OCI-LY1 (cell line): ENCODE results near the gene ATP8A1.
A peak's percentile ranks its signal among the peaks of the same experiment; 100 is the strongest.

Experiments
- H2AFZ ChIP-seq: fragments of 200-600 bp; sonication (generic), shearing (Covaris generic); 2 replicates; pipeline ENCODE4 v1.6.0; 2014; ENCODE audit warnings: antibody characterized with exemption, mild to moderate bottlenecking, low read length
- H3F3A ChIP-seq: fragments of 200-600 bp; sonication (generic), shearing (Covaris generic); 2 replicates; pipeline ENCODE4 v1.6.0; 2014; ENCODE audit warnings: mild to moderate bottlenecking, antibody characterized with exemption, low read length, moderate library complexity; ENCODE audit not compliant: insufficient read depth
- H3K27ac ChIP-seq: fragments of 200-600 bp; sonication (generic); 2 replicates; pipeline ENCODE4 v1.5.1; 2014; ENCODE audit warnings: low read length, mixed run types, mild to moderate bottlenecking, low read depth; ENCODE audit not compliant: poor library complexity, severe bottlenecking
- H3K27me3 ChIP-seq: fragments of 200-600 bp; sonication (generic); 2 replicates; pipeline ENCODE4 v1.6.0; 2014; ENCODE audit warnings: antibody characterized with exemption, mild to moderate bottlenecking, low read length, moderate library complexity; ENCODE audit not compliant: insufficient read depth
- H3K36me3 ChIP-seq: fragments of 200-600 bp; sonication (generic); 2 replicates; pipeline ENCODE4 v1.6.1; 2014; ENCODE audit warnings: mild to moderate bottlenecking, antibody characterized with exemption, low read length, moderate library complexity, mixed read lengths; ENCODE audit not compliant: insufficient read depth
- H3K4me1 ChIP-seq: fragments of 200-600 bp; sonication (generic); 2 replicates; pipeline ENCODE4 v1.5.1; 2014; ENCODE audit warnings: mild to moderate bottlenecking, low read length, moderate library complexity; ENCODE audit not compliant: insufficient read depth, severe bottlenecking
- H3K4me2 ChIP-seq: fragments of 200-600 bp; sonication (generic), shearing (Covaris generic); 2 replicates; pipeline ENCODE4 v1.6.1; 2014; ENCODE audit warnings: low read length
- H3K4me3 ChIP-seq: fragments of 200-600 bp; sonication (generic); 2 replicates; pipeline ENCODE4 v1.5.1; 2014; ENCODE audit warnings: low read length, low read depth, mild to moderate bottlenecking, mixed read lengths; ENCODE audit not compliant: poor library complexity, severe bottlenecking
- H3K79me2 ChIP-seq: fragments of 200-600 bp; shearing (Covaris generic); 2 replicates; pipeline ENCODE4 v1.6.1; 2016; ENCODE audit warnings: mixed run types, low read length, mixed read lengths; ENCODE audit not compliant: insufficient read depth
- H3K9ac ChIP-seq: fragments of 200-600 bp; sonication (generic), shearing (Covaris generic); 2 replicates; pipeline ENCODE4 v1.6.1; 2014; ENCODE audit warnings: mild to moderate bottlenecking, low read length, mixed read lengths
- H3K9me2 ChIP-seq: fragments of 200-600 bp; sonication (generic), shearing (Covaris generic); 2 replicates; pipeline ENCODE4 v1.6.1; 2014; ENCODE audit warnings: low read depth, mild to moderate bottlenecking, low read length, mixed read lengths
- H3K9me3 ChIP-seq: fragments of 200-600 bp; shearing (Covaris generic); 2 replicates; pipeline ENCODE4 v1.6.1; 2014; ENCODE audit warnings: low read length, mixed read lengths
- H4K20me1 ChIP-seq: fragments of 200-600 bp; sonication (generic), shearing (Covaris generic); 2 replicates; pipeline ENCODE4 v1.6.0; 2016; ENCODE audit warnings: mild to moderate bottlenecking, low read length; ENCODE audit not compliant: insufficient read depth
- EZH2 ChIP-seq: fragments of 200-600 bp; sonication (generic), shearing (Covaris generic); IDR thresholded peaks from 2 replicates; pipeline ENCODE4 v1.8.0; 2017; ENCODE audit warnings: borderline replicate concordance, mixed run types, mild to moderate bottlenecking, antibody characterized with exemption, low read length, moderate library complexity, mixed read lengths
- TF ChIP-seq, protein P1 (sequence below): fragments of 200-600 bp; sonication (generic), shearing (Covaris generic); IDR thresholded peaks from 2 replicates; pipeline ENCODE4 v1.5.1; 2017; ENCODE audit warnings: mild to moderate bottlenecking, antibody characterized with exemption, low read length, moderate library complexity, mixed read lengths

Gene ATP8A1

DNA sequence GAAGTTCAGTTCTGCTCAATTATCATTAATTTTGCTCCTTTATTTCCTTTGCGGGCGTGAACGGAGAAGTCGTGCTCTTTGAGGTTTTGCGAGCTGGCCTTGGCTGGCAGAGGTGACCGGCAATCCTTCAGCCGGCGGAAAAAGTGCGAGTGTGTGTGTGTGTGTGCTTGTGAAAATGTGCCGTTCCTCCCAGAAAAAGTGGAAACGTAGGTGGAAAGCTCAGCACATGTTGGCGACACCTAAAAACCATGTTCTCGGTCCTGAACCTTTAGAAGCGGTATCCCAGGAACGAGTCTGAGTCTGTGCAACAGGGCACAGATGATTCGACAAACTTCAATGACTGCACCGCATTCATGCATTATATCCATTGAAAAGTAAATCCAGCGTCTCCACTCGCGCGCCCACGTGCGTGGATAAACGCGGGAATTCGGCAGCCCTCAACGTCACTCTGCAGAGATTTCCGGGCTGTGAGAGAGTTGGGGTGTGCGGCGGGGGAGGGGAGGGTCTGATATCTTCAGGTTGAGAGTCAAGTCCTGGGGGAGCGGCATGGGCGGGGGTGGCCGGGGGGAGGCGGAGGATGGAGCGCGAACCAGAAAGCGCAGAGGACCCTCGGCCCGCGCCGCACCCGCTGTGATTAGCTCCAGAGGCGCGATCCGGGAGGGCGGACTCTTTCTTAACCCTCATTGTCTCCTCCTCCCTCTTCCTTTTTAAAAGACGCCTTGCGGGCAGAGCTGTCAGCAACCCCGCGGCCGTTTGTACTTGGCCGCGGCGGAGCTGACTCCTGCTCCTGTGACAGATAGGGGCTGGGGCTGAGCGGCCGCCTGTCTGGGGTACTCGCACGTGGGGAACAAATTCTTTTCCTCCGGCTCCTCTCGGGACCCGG, 259.9 kb downstream of the ATP8A1 start, which contains the start of gene SHISA3:
SHISA3 (plus strand) TSS at position 737 of the 883 bp plus-strand sequence. CDS start 569 bp downstream, outside the sequence.
- Histone ChIP-seq H2AFZ (no peak within 1 kb of the TSS), H3K9ac (peak within 1 kb of the TSS; percentile 35; the same call in 1 of the 2 replicates), H4K20me1 (no peaks in the 10 kb centered on the region), H3K27me3 (peaks cover 9% of the 10 kb centered on the region; the same call in 1 of the 2 replicates), H3F3A (no peaks in the 10 kb centered on the region), H3K4me1 (peaks cover 26% of the 10 kb centered on the region), H3K79me2 (no peaks in the 10 kb centered on the region), H3K4me3 (peak within 1 kb of the TSS; percentile 54), H3K36me3 (no peaks in the 10 kb centered on the region), H3K9me3 (no peaks in the 10 kb centered on the region), H3K9me2 (no peaks in the 10 kb centered on the region), H3K27ac (no peak within 1 kb of the TSS), H3K4me2 (peak within 1 kb of the TSS; percentile 82)
- TF ChIP-seq, protein P1, sequence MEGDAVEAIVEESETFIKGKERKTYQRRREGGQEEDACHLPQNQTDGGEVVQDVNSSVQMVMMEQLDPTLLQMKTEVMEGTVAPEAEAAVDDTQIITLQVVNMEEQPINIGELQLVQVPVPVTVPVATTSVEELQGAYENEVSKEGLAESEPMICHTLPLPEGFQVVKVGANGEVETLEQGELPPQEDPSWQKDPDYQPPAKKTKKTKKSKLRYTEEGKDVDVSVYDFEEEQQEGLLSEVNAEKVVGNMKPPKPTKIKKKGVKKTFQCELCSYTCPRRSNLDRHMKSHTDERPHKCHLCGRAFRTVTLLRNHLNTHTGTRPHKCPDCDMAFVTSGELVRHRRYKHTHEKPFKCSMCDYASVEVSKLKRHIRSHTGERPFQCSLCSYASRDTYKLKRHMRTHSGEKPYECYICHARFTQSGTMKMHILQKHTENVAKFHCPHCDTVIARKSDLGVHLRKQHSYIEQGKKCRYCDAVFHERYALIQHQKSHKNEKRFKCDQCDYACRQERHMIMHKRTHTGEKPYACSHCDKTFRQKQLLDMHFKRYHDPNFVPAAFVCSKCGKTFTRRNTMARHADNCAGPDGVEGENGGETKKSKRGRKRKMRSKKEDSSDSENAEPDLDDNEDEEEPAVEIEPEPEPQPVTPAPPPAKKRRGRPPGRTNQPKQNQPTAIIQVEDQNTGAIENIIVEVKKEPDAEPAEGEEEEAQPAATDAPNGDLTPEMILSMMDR, result no peak
- no peak for TF ChIP-seq EZH2

DNA sequence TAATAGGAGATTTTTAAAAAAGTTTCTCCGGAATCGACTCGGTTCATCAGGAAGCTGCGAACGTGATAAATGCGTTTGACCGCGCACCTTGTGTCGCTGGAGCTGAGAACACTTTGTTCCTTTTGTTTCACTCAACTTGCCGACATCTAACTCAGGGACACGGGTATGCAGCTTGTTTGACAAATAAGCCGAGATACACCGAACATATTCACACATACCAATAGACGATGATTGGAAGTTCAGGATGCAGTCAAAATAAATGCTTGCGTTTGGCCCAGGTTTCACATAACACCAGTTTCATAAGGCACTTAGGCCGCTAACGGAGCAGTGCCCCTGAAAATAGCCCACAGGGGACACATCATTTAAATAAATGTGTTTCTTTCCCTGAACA, 260.5 kb downstream of the ATP8A1 start:
- no peak overlapping the region for H2AFZ ChIP-seq
- no peak for TF ChIP-seq EZH2
- TF ChIP-seq, protein P1, result no peak
- H3K4me2 ChIP-seq, result peak overlapping the region; percentile 82; the same call in 1 of the 2 replicates

DNA sequence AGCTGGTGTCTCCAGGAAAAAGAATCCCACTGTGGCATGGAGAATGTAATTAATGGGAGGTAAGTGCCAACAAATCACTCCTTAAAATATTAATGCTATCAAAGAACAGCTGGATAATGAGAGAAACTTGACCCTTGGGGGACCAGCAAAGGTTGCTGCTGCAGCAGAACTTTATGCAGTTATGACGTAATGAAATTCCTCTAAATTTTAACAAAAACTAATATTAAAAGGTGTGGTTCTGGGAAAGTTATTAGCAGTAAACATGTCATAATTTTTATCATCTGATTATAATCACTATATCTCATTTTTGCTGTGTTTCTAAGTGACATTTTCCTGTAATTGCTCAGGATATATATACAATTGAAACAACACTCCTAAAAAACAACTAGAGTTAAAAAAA, 261.3 kb downstream of the ATP8A1 start:
- Histone ChIP-seq H3K36me3 (no peaks in the 10 kb centered on the region), H3K27me3 (peaks cover 9% of the 10 kb centered on the region; the same call in 1 of the 2 replicates), H3K9me3 (no peaks in the 10 kb centered on the region), H3K79me2 (no peaks in the 10 kb centered on the region), H3K4me2 (no peak overlapping the region), H3K4me1 (peaks cover 38% of the 10 kb centered on the region), H3F3A (no peaks in the 10 kb centered on the region), H3K9me2 (no peaks in the 10 kb centered on the region), H3K4me3 (no peak overlapping the region), H2AFZ (no peak overlapping the region), H3K9ac (no peak overlapping the region), H3K27ac (no peak overlapping the region), H4K20me1 (no peaks in the 10 kb centered on the region)
- no peak for TF ChIP-seq EZH2
- TF ChIP-seq, protein P1, result no peak

More for the DNA sequence above, 260.5 kb downstream of the ATP8A1 start:
- H3K9ac ChIP-seq, result no peak overlapping the region
- peaks cover 9% of the 10 kb centered on the region; the same call in 1 of the 2 replicates for H3K27me3 ChIP-seq
- H4K20me1 ChIP-seq, result no peaks in the 10 kb centered on the region
- no peaks in the 10 kb centered on the region for H3F3A ChIP-seq
- peak overlapping the region; percentile 54 for H3K4me3 ChIP-seq
- no peaks in the 10 kb centered on the region for H3K9me2 ChIP-seq
- H3K9me3 ChIP-seq, result no peaks in the 10 kb centered on the region
- H3K4me1 ChIP-seq, result peaks cover 30% of the 10 kb centered on the region
- H3K36me3 ChIP-seq, result no peaks in the 10 kb centered on the region
- H3K27ac ChIP-seq, result no peak overlapping the region
- H3K79me2 ChIP-seq, result no peaks in the 10 kb centered on the region
